MM.1S (cell line): ENCODE data around the gene RASGEF1C.

Source experiments
- EZH2 ChIP-seq: fragments of 300-600 bp; sonication (generic); optimal IDR thresholded peaks from 2 replicates; pipeline ENCODE3; 2017; ENCODE audit warnings: low read depth, mild to moderate bottlenecking, antibody characterized with exemption, low read length, mixed read lengths
- TF ChIP-seq, protein P1 (sequence below): fragments of 300-600 bp; sonication (generic); IDR thresholded peaks from 2 replicates; pipeline ENCODE4 v1.5.1; 2016; ENCODE audit warnings: antibody characterized with exemption, low read length, mixed read lengths

- TF ChIP-seq, protein P1, sequence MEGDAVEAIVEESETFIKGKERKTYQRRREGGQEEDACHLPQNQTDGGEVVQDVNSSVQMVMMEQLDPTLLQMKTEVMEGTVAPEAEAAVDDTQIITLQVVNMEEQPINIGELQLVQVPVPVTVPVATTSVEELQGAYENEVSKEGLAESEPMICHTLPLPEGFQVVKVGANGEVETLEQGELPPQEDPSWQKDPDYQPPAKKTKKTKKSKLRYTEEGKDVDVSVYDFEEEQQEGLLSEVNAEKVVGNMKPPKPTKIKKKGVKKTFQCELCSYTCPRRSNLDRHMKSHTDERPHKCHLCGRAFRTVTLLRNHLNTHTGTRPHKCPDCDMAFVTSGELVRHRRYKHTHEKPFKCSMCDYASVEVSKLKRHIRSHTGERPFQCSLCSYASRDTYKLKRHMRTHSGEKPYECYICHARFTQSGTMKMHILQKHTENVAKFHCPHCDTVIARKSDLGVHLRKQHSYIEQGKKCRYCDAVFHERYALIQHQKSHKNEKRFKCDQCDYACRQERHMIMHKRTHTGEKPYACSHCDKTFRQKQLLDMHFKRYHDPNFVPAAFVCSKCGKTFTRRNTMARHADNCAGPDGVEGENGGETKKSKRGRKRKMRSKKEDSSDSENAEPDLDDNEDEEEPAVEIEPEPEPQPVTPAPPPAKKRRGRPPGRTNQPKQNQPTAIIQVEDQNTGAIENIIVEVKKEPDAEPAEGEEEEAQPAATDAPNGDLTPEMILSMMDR = no peak
- no peak for TF ChIP-seq EZH2
These were observed 48.2 kb downstream of the RASGEF1C start for GRCh38 chr5:180160789-180161188.
